BLaER1 treated with 17β-estradiol and CSF1 and Interleukin-3, amounts not matched to agents 10 nM and 100 nM (cell line): Measurements from ENCODE around the gene SOWAHA.

Experiments
- H3K27ac ChIP-seq, 11 experiments: shearing (Covaris generic); formaldehyde crosslinking; 2 replicates each; pipeline ENCODE4 v1.8.1; 2022
- H3K27me3 ChIP-seq, 11 experiments: shearing (Covaris generic); formaldehyde crosslinking; 2 replicates each; pipeline ENCODE4 v1.8.1; 2022
- H3K36me3 ChIP-seq, 11 experiments: shearing (Covaris generic); formaldehyde crosslinking; 2 replicates each; pipeline ENCODE4 v1.8.1; 2022
- H3K4me1 ChIP-seq, 10 experiments: shearing (Covaris generic); formaldehyde crosslinking; 2 replicates each; pipeline ENCODE4 v1.8.1; 2022
- H3K4me2 ChIP-seq, 11 experiments: shearing (Covaris generic); formaldehyde crosslinking; 2 replicates each; pipeline ENCODE4 v1.8.1; 2022
- H3K4me3 ChIP-seq, 10 experiments: shearing (Covaris generic); formaldehyde crosslinking; 2 replicates each; pipeline ENCODE4 v1.8.1; 2022
- H3K9ac ChIP-seq, 11 experiments: shearing (Covaris generic); formaldehyde crosslinking; 2 replicates each; pipeline ENCODE4 v1.8.1; 2022
- H3K9me3 ChIP-seq, 11 experiments: shearing (Covaris generic); formaldehyde crosslinking; replicated peaks in 1 of 11; 2 replicates each; pipeline ENCODE4 v1.8.1; 2022
- H4K20me1 ChIP-seq, 11 experiments: shearing (Covaris generic); formaldehyde crosslinking; 2 replicates each; pipeline ENCODE4 v1.8.1; 2022
- Cebpa-rat ChIP-seq, 11 experiments: shearing (Covaris generic); IDR thresholded peaks; 2 replicates each; pipeline ENCODE4 v1.8.1; 2022

Gene SOWAHA

GRCh38 chr5:132829742-132830435 is 16.8 kb downstream of the SOWAHA start:
- no peak for TF ChIP-seq Cebpa-rat (IDR thresholded peaks at IDR 0.05)
- H3K27me3 ChIP-seq: peaks cover 49 to 79% (median 72%) of the 10 kb centered on the region in 11 experiments
- no peaks in the 10 kb centered on the region; a peak in 1 of 22 replicates for H3K9me3 ChIP-seq
- H3K4me2 ChIP-seq: peak overlapping the region; percentile 87 to 97 (median 95)
- H3K27ac ChIP-seq: peak overlapping the region; percentile 52 to 83 (median 69); a peak in 21 of 22 replicates
- H3K4me3 ChIP-seq: peak overlapping the region; percentile 60 to 88 (median 73)
- peaks cover 5 to 28% (median 14%) of the 10 kb centered on the region in 10 experiments; a peak in 17 of 20 replicates for H3K4me1 ChIP-seq
- H3K9ac ChIP-seq: peak overlapping the region; percentile 72 to 93 (median 82)
- peaks cover 0 to 50% (median 19%) of the 10 kb centered on the region in 11 experiments; a peak in 15 of 22 replicates for H4K20me1 ChIP-seq
- H3K36me3 ChIP-seq: peaks cover 0 to 32% (median 0%) of the 10 kb centered on the region in 11 experiments; a peak in 9 of 22 replicates

- H3K27ac ChIP-seq: peak within 1 kb of the TSS; percentile 52 to 83 (median 69); a peak in 21 of 22 replicates
- H4K20me1 ChIP-seq: peaks cover 0 to 43% (median 12%) of the 10 kb centered on the region in 11 experiments; a peak in 14 of 22 replicates
- peaks cover 43 to 72% (median 66%) of the 10 kb centered on the region in 11 experiments for H3K27me3 ChIP-seq
Observed at GRCh38 chr5:132830436-132831094, 17.5 kb downstream of the SOWAHA start, which contains the start of gene SHROOM1. SHROOM1 (minus strand) TSS chr5:132830647; CDS start chr5:132826140, 4,507 bp downstream.

DNA sequence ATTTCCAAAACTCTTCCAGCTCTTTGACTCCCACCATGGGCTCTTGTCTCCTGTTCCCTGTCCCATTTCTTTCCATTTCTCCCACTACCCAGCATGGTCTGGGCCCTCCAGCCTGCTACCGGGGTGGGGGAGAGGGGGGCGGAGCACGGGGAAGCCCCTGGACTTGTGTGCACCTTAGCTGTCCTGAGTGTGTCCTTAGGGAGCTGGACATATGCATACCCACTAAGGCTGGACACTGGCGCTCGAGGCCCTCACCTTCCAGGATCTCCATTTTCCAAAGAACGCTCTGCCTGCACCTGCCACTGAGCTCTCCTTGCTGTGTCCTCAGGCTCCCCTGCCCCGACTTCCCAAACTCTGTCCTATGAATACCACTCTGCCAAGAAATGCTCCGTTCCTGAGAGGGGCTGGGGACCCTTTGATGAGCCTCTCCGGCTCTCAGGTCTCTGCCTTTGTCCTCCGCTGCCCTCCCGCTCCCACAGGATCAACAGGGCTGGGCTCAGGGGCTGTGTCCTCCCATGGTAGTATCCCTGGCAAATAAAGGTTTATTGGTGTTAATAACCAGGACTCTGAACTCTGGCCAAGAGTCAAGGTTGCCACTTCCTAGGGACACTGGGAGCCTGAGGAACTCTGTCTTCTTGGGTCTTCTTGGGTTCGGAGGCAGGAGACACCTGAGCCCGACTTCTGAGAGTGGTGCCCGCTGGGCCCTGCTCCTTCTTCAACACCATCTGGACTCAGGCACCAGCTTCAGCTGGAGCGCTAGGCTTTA is 18.2 kb downstream of the SOWAHA start:
- peaks cover 0 to 36% (median 7%) of the 10 kb centered on the region in 11 experiments; a peak in 11 of 22 replicates for H4K20me1 ChIP-seq
- peak overlapping the region; percentile 87 to 97 (median 95); a peak in 20 of 22 replicates for H3K4me2 ChIP-seq
- H3K9me3 ChIP-seq: 0 out of 22 replicates have a peak, but pooled peaks cover 0 to 5% (median 0%) of the 10 kb centered on the region in 11 experiments
- no peak for TF ChIP-seq Cebpa-rat (IDR thresholded peaks at IDR 0.05)
- peaks cover 36 to 65% (median 59%) of the 10 kb centered on the region in 11 experiments for H3K27me3 ChIP-seq
- peak overlapping the region in 8 of 10 experiments; percentile 60 to 88 (median 78); a peak in 16 of 20 replicates for H3K4me3 ChIP-seq
- peak overlapping the region in 5 of 11 experiments; percentile 73 to 83 (median 77); a peak in 7 of 22 replicates for H3K27ac ChIP-seq
- peaks cover 0 to 19% (median 0%) of the 10 kb centered on the region in 11 experiments; a peak in 6 of 22 replicates for H3K36me3 ChIP-seq
- peak overlapping the region in 5 of 11 experiments; percentile 82 to 93 (median 86); a peak in 9 of 22 replicates for H3K9ac ChIP-seq
- peaks cover 9 to 41% (median 21%) of the 10 kb centered on the region in 10 experiments for H3K4me1 ChIP-seq

More at GRCh38 chr5:132830436-132831094, 17.5 kb downstream of the SOWAHA start, which contains the start of gene SHROOM1:
- H3K4me2 ChIP-seq: peak within 1 kb of the TSS; percentile 87 to 97 (median 95)
- H3K36me3 ChIP-seq: peaks cover 0 to 26% (median 0%) of the 10 kb centered on the region in 11 experiments; a peak in 9 of 22 replicates
- no peak for TF ChIP-seq Cebpa-rat (IDR thresholded peaks at IDR 0.05)
- H3K4me3 ChIP-seq: peak within 1 kb of the TSS; percentile 60 to 88 (median 73)
- H3K9me3 ChIP-seq: no peaks in the 10 kb centered on the region; a peak in 1 of 22 replicates
- peaks cover 5 to 34% (median 15%) of the 10 kb centered on the region in 10 experiments; a peak in 17 of 20 replicates for H3K4me1 ChIP-seq
- peak within 1 kb of the TSS; percentile 72 to 93 (median 82) for H3K9ac ChIP-seq

GRCh38 chr5:132832612-132833011 is 19.5 kb downstream of the SOWAHA start:
- H3K4me2 ChIP-seq: no peak overlapping the region
- 0 out of 22 replicates have a peak, but pooled peaks cover 0 to 5% (median 0%) of the 10 kb centered on the region in 11 experiments for H3K9me3 ChIP-seq
- peaks cover 22 to 52% (median 45%) of the 10 kb centered on the region in 11 experiments for H3K27me3 ChIP-seq
- no peak for TF ChIP-seq Cebpa-rat (IDR thresholded peaks at IDR 0.05)
- no peak overlapping the region for H3K9ac ChIP-seq
- H4K20me1 ChIP-seq: peaks cover 0 to 22% (median 3%) of the 10 kb centered on the region in 11 experiments; a peak in 9 of 22 replicates
- H3K27ac ChIP-seq: no peak overlapping the region
- no peak overlapping the region for H3K4me3 ChIP-seq
- peaks cover 0 to 5% (median 0%) of the 10 kb centered on the region in 11 experiments; a peak in 3 of 22 replicates for H3K36me3 ChIP-seq
- H3K4me1 ChIP-seq: peaks cover 23 to 54% (median 34%) of the 10 kb centered on the region in 10 experiments

GRCh38 chr5:132834057-132834456 is 21.0 kb downstream of the SOWAHA start:
- H3K4me2 ChIP-seq: no peak overlapping the region; a peak in 1 of 22 replicates
- peaks cover 8 to 37% (median 31%) of the 10 kb centered on the region in 11 experiments for H3K27me3 ChIP-seq
- H3K4me3 ChIP-seq: no peak overlapping the region
- no peak overlapping the region for H3K27ac ChIP-seq
- 0 out of 22 replicates have a peak, but pooled peaks cover 0 to 5% (median 0%) of the 10 kb centered on the region in 11 experiments for H3K9me3 ChIP-seq
- peaks cover 29 to 61% (median 47%) of the 10 kb centered on the region in 10 experiments for H3K4me1 ChIP-seq
- no peaks in the 10 kb centered on the region for H3K36me3 ChIP-seq
- TF ChIP-seq Cebpa-rat (IDR thresholded peaks at IDR 0.05): no peak
- peaks cover 0 to 8% (median 0%) of the 10 kb centered on the region in 11 experiments; a peak in 8 of 22 replicates for H4K20me1 ChIP-seq
- no peak overlapping the region for H3K9ac ChIP-seq

DNA sequence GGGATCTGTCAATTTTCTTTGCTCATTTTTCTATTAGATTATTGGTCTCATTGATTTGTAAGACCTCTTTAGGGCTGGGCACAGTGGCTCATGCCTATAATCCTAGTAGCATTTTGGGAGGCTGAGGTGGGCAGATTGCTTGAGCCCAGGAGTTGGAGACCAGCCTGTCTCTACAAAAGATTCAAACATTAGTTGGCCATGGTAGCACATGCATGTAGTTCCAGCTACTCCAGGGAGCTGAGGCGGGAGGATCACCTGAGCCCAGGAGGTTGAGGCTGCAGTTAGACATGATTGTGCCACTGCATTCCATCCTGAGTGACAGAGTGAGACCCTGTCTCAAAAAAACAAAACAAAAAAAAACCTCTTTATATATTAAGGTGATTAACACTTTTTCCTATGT is 23.8 kb downstream of the SOWAHA start:
- Histone ChIP-seq H3K9me3 (0 out of 22 replicates have a peak, but pooled peaks cover 0 to 5% (median 0%) of the 10 kb centered on the region in 11 experiments), H3K36me3 (no peaks in the 10 kb centered on the region), H3K9ac (peak overlapping the region in 9 of 11 experiments; percentile 16 to 71 (median 48); a peak in 13 of 22 replicates), H3K4me3 (no peak overlapping the region), H3K4me2 (peak overlapping the region; percentile 49 to 90 (median 77)), H3K27me3 (peaks cover 0 to 9% (median 3%) of the 10 kb centered on the region in 11 experiments; a peak in 14 of 22 replicates), H3K4me1 (peaks cover 25 to 73% (median 62%) of the 10 kb centered on the region in 10 experiments), H3K27ac (peak overlapping the region in 9 of 11 experiments; percentile 63 to 89 (median 81); a peak in 19 of 22 replicates), H4K20me1 (no peaks in the 10 kb centered on the region)
- no peak for TF ChIP-seq Cebpa-rat (IDR thresholded peaks at IDR 0.05)

GRCh38 chr5:132837868-132838267 is 24.8 kb downstream of the SOWAHA start:
- H3K4me1 ChIP-seq: peaks cover 25 to 79% (median 65%) of the 10 kb centered on the region in 10 experiments

More at GRCh38 chr5:132837868-132838267, 24.8 kb downstream of the SOWAHA start:
- Histone ChIP-seq H3K27me3 (no peaks in the 10 kb centered on the region), H3K27ac (peak overlapping the region; percentile 65 to 89 (median 79); a peak in 20 of 22 replicates), H3K4me2 (peak overlapping the region; percentile 49 to 90 (median 77)), H3K9ac (peak overlapping the region in 8 of 11 experiments; percentile 5 to 71 (median 56); a peak in 13 of 22 replicates), H3K9me3 (0 out of 22 replicates have a peak, but pooled peaks cover 0 to 5% (median 0%) of the 10 kb centered on the region in 11 experiments), H3K4me3 (no peak overlapping the region), H4K20me1 (no peaks in the 10 kb centered on the region), H3K36me3 (no peaks in the 10 kb centered on the region)
- no peak for TF ChIP-seq Cebpa-rat (IDR thresholded peaks at IDR 0.05)
